ENCODE results near the gene COBL.

GRCh38 chr7:51073171-51073570 is 243.4 kb downstream of the COBL start:
- TF ChIP-seq CTCF (IDR thresholded peaks at IDR 0.05) (no peak), EZH2 (IDR thresholded peaks at IDR 0.05) (no peak), EZH2phosphoT487 (IDR thresholded peaks at IDR 0.05) (no peak)
